Brain microvascular endothelial cell (primary cell): Measurements from ENCODE around the gene FIS1.

Experiments used
- DNase-seq: peaks from one replicate; pipeline ENCODE4 v3.0.0-alpha.2; 2020
- H3K27ac ChIP-seq: fragments of 250-450 bp; sonication (Bioruptor Pico); 2 replicates; pipeline ENCODE4 v1.5.1; 2020; ENCODE audit warnings: mild to moderate bottlenecking, moderate library complexity
- H3K27me3 ChIP-seq: fragments of 250-450 bp; sonication (Bioruptor Pico); replicated peaks from 2 replicates; pipeline ENCODE4 v1.5.1; 2020; ENCODE audit warnings: mild to moderate bottlenecking
- H3K36me3 ChIP-seq: fragments of 250-450 bp; sonication (Bioruptor Pico); replicated peaks from 2 replicates; pipeline ENCODE4 v1.5.1; 2020; ENCODE audit warnings: mild to moderate bottlenecking
- H3K4me3 ChIP-seq: 2 replicates; pipeline ENCODE4 v1.5.1; 2011; ENCODE audit warnings: low read depth, mild to moderate bottlenecking, control low read depth, low read length, moderate library complexity
- in situ Hi-C: cut with HindIII; loops from 2 replicates; pipeline ENCODE4 v1.10.0; 2017; ENCODE audit warnings: low sequenced_read_pairs, low pct_ligation_motif_present
- TF ChIP-seq, protein P1 (sequence below): IDR thresholded peaks from 2 replicates; pipeline ENCODE4 v1.5.1; 2011; ENCODE audit warnings: low read depth, mild to moderate bottlenecking, moderate library complexity, low read length, control low read depth, inconsistent platforms; ENCODE audit errors: missing control alignments

Gene FIS1

DNA sequence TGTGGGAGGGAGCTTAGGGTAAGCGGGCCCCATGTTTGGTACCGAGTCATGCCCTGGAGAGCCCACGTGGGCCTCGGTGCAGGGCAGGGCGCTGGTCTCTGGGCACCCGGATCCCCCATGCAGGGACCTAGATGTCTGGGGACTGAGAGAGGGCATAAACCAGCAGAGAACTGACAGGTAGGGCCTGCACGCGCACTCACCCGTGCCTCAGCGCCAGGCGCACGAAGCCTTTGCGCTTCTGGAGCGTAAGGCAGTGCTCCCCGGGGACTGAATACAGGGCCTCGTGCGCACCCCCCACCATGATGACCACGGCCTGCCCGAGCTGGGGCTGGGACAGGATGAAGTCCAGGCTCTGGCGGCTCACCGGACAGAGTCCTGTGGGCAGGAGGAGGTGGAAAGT, 46.9 kb downstream of the FIS1 start:
- in situ Hi-C loops, result no loop called here
- no peak overlapping the region for H3K4me3 ChIP-seq

DNA sequence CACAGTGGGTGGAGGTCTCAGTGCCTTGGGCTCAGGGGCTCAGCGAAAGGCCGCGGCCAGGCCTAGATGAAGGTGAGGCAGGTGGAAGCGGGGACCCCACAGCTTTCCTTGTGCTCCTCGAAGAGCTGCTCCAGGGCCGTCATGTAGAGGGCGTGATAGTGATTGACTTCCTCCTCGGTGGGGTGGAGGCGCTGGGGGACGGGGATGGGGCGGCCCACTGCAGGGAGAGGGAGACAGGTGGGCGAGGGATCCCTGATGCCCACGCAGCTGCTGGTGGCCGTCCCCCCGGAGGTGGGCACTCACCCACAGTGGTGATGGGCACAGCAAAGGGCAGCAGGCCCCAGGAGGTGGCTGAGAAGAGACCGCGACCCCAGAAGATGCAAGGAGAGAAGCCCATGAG, 49.0 kb downstream of the FIS1 start:
- H3K4me3 ChIP-seq, result no peak overlapping the region
- in situ Hi-C loops, result no loop called here
- TF ChIP-seq, protein P1, sequence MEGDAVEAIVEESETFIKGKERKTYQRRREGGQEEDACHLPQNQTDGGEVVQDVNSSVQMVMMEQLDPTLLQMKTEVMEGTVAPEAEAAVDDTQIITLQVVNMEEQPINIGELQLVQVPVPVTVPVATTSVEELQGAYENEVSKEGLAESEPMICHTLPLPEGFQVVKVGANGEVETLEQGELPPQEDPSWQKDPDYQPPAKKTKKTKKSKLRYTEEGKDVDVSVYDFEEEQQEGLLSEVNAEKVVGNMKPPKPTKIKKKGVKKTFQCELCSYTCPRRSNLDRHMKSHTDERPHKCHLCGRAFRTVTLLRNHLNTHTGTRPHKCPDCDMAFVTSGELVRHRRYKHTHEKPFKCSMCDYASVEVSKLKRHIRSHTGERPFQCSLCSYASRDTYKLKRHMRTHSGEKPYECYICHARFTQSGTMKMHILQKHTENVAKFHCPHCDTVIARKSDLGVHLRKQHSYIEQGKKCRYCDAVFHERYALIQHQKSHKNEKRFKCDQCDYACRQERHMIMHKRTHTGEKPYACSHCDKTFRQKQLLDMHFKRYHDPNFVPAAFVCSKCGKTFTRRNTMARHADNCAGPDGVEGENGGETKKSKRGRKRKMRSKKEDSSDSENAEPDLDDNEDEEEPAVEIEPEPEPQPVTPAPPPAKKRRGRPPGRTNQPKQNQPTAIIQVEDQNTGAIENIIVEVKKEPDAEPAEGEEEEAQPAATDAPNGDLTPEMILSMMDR, result no peak
- no peak for DNase-seq
- H3K36me3 ChIP-seq, result no peaks in the 10 kb centered on the region
- peaks cover 4% of the 10 kb centered on the region for H3K27me3 ChIP-seq
- H3K27ac ChIP-seq, result no peak overlapping the region

More for the DNA sequence above, 46.9 kb downstream of the FIS1 start:
- DNase-seq, result no peak
- TF ChIP-seq, protein P1, result no peak
- peaks cover 18% of the 10 kb centered on the region for H3K27me3 ChIP-seq
- no peak overlapping the region for H3K27ac ChIP-seq
- H3K36me3 ChIP-seq, result no peaks in the 10 kb centered on the region
